ENCODE results near the gene AIG1. TPM values are rescaled to one million over a fixed set of nuclear protein-coding genes. Genes with fewer than 3 reads are reported as not detected.
"Not testable (repeated sequence)": the region's sequence is repeated elsewhere in the genome, so short reads cannot be mapped to it uniquely, and the experiment has no call there.

Gene AIG1
- total and polyA plus RNA-seq, 12 donors, result 21.0 to 55.7 (median 47.2) TPM

- WGBS, 4 donors, result 66 to 73% (median 69%) methylated on average over 5 of the region's 5 CpGs
- Histone ChIP-seq H3K27ac (no peak overlapping the region), H3K4me3 (no peak overlapping the region), H3K9me3 (replicated peaks in 1 of 3) (no peaks in the 10 kb centered on the region), H3K4me1 (replicated peaks in 1 of 2) (no peaks in the 10 kb centered on the region), H3K27me3 (no peaks in the 10 kb centered on the region), H3K36me3 (replicated peaks in 1 of 2) (no peaks in the 10 kb centered on the region)
- TF ChIP-seq CTCF (IDR thresholded peaks at IDR 0.05) (no peak), POLR2A (IDR thresholded peaks at IDR 0.05) (no peak)
- no peak for DNase-seq
- intact Hi-C loops (cut with DNase I), result no loop called here
Measured at GRCh38 chr6:143018955-143019354, 41.7 kb upstream of the AIG1 start.

DNA sequence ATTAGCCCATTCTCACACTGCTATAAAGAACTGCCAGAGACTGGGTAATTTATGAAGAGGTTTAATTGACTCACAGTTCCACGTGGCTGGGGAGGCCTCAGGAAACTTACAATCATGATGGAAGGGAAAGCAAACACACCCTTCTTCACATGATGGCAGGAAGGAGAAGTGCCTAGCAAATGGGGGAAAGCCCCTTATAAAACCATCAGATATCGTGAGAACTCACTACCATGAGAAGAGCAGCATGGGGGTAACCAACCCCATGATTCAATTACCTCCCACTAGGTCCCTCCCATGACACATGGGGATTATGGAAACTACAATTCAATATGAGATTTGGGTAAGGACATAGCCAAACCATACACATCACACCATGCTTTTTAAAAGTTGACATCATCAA is 39.8 kb upstream of the AIG1 start:
- not testable (repeated sequence) for H3K4me3 ChIP-seq; H3K36me3 ChIP-seq (replicated peaks in 1 of 2); H3K4me1 ChIP-seq (replicated peaks in 1 of 2); H3K27me3 ChIP-seq; DNase-seq; H3K27ac ChIP-seq; H3K9me3 ChIP-seq (replicated peaks in 1 of 3)
- 49 to 82% (median 54%) methylated on average over 2 of the region's 2 CpGs for WGBS, 4 donors
- intact Hi-C loops (cut with DNase I), result loop anchor here in 1 of 2 donors (10.0 kb wide), 1 partner anchor 66 kb away; no protein-coding TSS in a partner anchor

DNA sequence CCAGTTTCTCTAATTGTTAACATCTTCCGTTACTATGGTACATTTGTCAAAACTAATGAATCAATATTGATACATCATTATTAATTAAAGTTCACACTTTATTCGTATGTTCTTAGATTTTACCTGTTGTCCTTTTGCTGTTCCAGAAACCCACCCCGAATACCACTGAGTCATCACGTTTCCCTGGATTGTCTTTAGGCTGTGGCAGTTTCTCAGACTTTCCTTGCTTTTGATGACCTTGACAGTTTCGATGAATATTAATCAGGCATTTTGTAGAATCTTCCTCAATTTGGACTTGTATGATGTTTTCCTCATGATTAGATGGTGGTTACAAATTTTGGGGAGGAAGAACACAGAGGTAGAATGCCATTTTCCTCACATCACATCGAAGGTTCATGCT is 39.1 kb upstream of the AIG1 start:
- no peaks in the 10 kb centered on the region for H3K4me1 ChIP-seq (replicated peaks in 1 of 2)
- no peaks in the 10 kb centered on the region for H3K27me3 ChIP-seq
- WGBS, 4 donors, result 83 to 89% (median 86%) methylated on average over 6 of the region's 6 CpGs
- no peak overlapping the region for H3K4me3 ChIP-seq
- TF ChIP-seq POLR2A (IDR thresholded peaks at IDR 0.05), result no peak
- TF ChIP-seq CTCF (IDR thresholded peaks at IDR 0.05), result no peak
- no peak for DNase-seq
- H3K27ac ChIP-seq, result no peak overlapping the region
- H3K9me3 ChIP-seq (replicated peaks in 1 of 3), result no peaks in the 10 kb centered on the region
- no peaks in the 10 kb centered on the region for H3K36me3 ChIP-seq (replicated peaks in 1 of 2)
- intact Hi-C loops (cut with DNase I), result loop anchor here in 1 of 2 donors (10.0 kb wide), 1 partner anchor 67 kb away; no protein-coding TSS in a partner anchor

- TF ChIP-seq CTCF (IDR thresholded peaks at IDR 0.05), result no peak
- TF ChIP-seq POLR2A (IDR thresholded peaks at IDR 0.05), result no peak
- Histone ChIP-seq H3K4me3 (no peak overlapping the region), H3K27me3 (no peaks in the 10 kb centered on the region), H3K4me1 (replicated peaks in 1 of 2) (no peaks in the 10 kb centered on the region), H3K9me3 (replicated peaks in 1 of 3) (no peaks in the 10 kb centered on the region), H3K27ac (no peak overlapping the region), H3K36me3 (replicated peaks in 1 of 2) (no peaks in the 10 kb centered on the region)
- intact Hi-C loops (cut with DNase I), result loop anchor here in 1 of 2 donors (10.0 kb wide), 1 partner anchor 68 kb away; no protein-coding TSS in a partner anchor
- no peak for DNase-seq
- 73 to 89% (median 77%) methylated on average over 2 of the region's 2 CpGs for WGBS, 4 donors
Measured at GRCh38 chr6:143022587-143022986, 38.1 kb upstream of the AIG1 start.

GRCh38 chr6:143023695-143024094 is 37.0 kb upstream of the AIG1 start:
- H3K9me3 ChIP-seq (replicated peaks in 1 of 3), result no peaks in the 10 kb centered on the region
- H3K4me1 ChIP-seq (replicated peaks in 1 of 2), result no peaks in the 10 kb centered on the region
- no peak overlapping the region for H3K4me3 ChIP-seq
- no peaks in the 10 kb centered on the region for H3K36me3 ChIP-seq (replicated peaks in 1 of 2)
- no peaks in the 10 kb centered on the region for H3K27me3 ChIP-seq
- WGBS, 4 donors, result 65 to 87% (median 71%) methylated on average over 1 of the region's 1 CpG
- no peak overlapping the region for H3K27ac ChIP-seq
- intact Hi-C loops (cut with DNase I), result loop anchor here in 1 of 2 donors (10.0 kb wide), 1 partner anchor 69 kb away; no protein-coding TSS in a partner anchor
- TF ChIP-seq CTCF (IDR thresholded peaks at IDR 0.05), result no peak
- DNase-seq, result no peak

Measured in adrenal gland (tissue), 12 donors.